GM12878 (cell line): ENCODE data around the gene INTS7.

Experiments used
- CHD4 ChIP-seq: fragments of 200-600 bp; sonication (generic); IDR thresholded peaks from 2 replicates; pipeline ENCODE4 v1.6.1; 2016; ENCODE audit warnings: mild to moderate bottlenecking
- MYC ChIP-seq: IDR thresholded peaks from 2 replicates; pipeline ENCODE4 v1.6.1; 2011; ENCODE audit warnings: mild to moderate bottlenecking, low read length, moderate library complexity, inconsistent platforms; ENCODE audit not compliant: insufficient read depth, insufficient replicate concordance, insufficient read length, severe bottlenecking
- POLR2AphosphoS5 ChIP-seq: IDR thresholded peaks from 2 replicates; pipeline ENCODE4 v1.6.1; 2011; ENCODE audit warnings: mild to moderate bottlenecking, low read length, inconsistent platforms
- ZNF217 ChIP-seq: fragments of 450-650 bp; IDR thresholded peaks from 2 replicates; pipeline ENCODE4 v1.6.1; 2017; ENCODE audit warnings: antibody characterized with exemption, mild to moderate bottlenecking
- TF ChIP-seq, protein P1 (sequence below): IDR thresholded peaks from 2 replicates; pipeline ENCODE4 v1.6.1; 2012; ENCODE audit warnings: low read depth, low read length, improper control_type of control experiment

DNA sequence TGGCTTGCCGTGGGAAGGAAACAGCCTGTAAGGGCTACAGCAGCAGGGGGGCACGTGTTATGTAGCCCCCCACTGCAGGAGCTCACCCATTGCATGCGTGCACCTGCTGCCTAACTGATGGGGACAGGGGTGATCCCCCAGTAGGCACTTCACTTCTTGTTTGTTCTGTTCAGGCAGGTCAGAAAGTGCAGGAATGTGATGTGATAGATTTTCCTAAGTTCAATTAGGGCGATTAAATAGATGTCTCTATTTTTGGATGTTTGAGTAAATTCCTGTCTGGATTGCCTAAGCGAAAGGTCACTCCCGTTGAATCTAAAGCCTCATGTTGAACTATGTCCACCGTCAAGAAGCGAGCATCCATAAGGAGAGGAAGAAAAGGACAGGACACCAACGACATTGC, 126.0 kb downstream of the INTS7 start:
- TF ChIP-seq, protein P1, sequence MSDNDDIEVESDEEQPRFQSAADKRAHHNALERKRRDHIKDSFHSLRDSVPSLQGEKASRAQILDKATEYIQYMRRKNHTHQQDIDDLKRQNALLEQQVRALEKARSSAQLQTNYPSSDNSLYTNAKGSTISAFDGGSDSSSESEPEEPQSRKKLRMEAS = no peak
- no peak for TF ChIP-seq POLR2AphosphoS5
- TF ChIP-seq CHD4 = no peak
- no peak for TF ChIP-seq ZNF217
- TF ChIP-seq MYC = no peak
